DMS79 (cell line): ENCODE data around the gene WDFY1.

Experiments used
- DNase-seq: peaks from one replicate; lab custom pipeline; 2025; lab: John Stamatoyannopoulos, UW

Gene WDFY1

DNA sequence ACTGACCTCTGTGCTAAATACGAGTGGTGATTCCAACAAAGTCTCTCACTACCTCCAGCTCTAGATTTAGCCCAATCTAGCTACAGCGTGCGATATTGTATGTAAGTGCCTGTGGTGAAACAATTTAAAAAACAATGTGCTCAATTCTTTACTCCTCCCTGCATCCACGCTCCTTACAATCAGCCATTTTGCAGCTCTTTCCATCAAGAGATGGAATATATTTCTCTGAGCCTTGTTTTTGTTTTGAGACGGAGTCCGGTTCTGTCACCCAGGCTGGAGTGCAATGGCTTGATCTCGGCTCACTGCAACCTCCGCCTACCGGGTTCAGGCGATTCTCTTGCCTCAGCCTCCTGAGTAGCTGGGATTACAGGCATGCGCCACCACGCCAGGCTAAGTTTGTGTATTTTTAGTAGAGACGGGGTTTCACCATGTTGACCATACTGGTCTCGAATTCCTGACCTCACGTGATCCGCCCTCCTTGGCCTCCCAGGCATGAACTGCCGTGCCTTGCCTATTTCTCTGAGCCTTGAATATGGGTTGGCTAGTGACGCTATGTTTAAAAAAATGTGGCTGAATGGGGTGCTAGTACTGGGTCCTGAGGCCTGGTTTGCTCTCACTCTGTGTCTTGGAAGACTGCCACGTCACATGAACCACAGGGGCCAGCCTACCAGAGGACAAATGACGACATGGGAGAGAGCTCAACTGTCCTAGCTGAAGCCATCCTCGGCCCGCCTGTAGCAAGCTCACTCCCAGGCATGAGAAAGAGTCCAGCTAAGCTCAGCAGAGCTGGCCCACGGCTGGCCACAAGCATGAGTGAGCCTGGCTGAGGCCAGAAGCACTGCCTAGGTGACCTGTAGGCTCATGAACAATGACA is 14.8 kb downstream of the WDFY1 start:
- no peak for DNase-seq

DNA sequence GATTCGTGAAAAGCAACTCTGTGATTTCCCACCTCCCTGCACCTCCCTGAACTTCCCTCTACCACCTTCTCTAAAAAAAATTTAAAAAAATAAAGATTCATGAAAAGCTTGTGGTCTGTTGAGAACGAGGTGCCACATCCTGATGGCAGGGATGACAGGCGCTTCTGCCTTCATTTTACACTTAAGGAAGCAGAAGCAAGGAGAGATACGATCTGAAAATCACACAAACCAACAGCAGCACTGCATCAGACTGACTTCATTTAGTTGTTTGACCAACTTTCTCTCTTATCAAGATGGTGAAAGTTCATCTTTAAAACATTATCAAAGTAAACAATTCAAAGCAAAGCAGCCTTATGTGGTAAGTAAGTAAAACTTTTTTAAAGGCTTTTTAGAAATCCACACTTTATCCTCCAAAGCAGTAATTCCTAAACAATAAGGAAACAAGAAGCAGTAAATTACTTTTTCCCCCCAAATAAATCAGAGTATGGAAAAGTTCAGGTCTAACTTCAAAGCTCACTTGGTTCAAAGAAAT is 15.5 kb downstream of the WDFY1 start:
- DNase-seq = no peak

DNA sequence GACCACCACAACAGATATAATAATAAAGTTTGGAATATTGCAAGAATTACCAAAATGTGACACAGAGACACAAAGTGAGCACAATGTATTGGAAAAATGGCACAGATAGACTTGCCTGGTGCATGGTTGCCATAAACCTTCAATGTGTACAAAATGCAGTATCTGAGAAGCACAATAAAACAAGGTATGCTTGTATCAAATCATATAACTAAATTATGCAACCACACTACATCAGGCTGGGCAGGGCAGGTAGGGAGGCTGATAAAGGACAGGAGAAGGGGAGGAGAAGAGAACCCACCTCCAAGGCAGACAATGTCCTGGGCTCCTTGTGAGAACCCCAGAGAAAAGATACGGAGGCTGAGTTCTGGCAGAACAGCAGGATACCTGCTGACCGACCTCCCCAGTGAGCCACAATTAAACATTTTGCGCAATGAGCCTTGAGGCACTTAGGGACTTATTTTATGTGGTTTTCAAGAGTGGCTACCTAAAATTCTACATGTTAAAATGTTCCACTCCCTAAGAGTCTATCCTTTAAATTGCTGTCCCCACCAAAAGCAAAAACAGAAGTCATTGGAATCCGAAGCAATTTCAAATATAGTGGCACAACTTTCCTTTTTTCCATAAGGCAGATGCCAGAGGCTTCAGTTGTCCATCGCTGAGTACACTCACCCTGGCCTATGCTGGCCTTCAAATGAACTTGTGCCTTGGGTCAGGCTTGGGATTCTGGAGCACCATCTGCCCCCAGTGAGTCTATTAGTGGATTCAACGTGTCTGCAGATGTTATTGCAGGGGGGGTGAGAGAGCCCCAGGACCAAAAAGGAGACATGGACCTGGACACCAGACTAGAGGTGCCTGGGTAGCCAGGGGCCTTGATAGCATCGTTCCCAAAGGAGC is 16.8 kb downstream of the WDFY1 start:
- no peak for DNase-seq

DNA sequence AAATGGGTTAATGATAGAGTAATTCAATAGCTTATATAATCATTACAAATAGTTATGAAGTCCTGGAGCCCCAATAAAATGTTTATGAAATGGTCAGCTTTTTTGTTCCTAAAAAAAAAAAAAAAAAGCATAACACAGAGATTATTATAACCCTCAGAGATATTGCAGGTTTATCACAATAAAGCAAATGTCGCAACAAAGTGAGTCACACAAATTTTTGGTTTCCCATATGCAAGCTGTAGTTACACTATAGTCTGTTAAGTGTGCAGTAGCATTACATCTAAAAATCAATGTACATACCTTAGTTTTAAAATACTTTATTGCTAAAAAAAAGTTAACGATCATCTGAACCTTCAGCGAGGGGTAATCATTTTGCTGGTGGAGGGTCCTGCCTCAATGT is 20.0 kb downstream of the WDFY1 start:
- DNase-seq = no peak

DNA sequence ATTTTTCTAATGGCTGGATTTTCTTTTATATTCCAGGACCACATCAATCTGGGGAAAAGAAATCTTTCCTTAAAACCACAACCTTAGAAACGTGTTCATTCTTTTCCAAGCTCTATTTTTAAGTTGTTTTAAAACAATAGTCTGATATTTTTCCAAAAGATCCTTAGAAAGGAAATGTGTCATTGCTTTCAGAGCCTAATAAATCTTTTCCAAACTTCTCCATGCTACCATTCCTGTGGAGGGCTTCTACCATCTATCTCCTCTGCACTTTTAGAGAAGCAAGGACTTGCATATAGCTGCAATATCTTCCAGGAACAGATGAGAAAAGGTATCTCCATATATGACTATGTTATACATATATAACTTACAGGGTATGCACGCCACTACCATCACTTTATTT is 21.2 kb downstream of the WDFY1 start:
- no peak for DNase-seq

DNA sequence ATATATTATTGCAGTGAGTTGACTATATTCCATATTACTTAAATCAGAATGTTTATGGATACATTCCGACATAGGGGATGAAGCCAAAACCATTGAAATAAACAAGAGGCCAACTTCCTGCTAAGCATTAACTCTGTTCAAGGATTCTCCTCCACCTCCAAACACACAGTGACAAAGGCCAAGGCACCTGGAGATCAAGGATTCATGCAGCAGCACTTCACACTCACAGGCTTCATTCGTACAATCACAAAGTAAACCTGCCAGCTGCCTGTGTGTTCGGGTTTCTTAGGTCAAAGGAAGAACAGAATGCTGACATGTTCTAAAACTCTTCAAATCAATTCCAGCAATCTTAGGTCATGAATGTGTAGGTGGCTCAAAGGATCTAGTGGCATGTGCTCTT is 22.8 kb downstream of the WDFY1 start:
- no peak for DNase-seq

DNA sequence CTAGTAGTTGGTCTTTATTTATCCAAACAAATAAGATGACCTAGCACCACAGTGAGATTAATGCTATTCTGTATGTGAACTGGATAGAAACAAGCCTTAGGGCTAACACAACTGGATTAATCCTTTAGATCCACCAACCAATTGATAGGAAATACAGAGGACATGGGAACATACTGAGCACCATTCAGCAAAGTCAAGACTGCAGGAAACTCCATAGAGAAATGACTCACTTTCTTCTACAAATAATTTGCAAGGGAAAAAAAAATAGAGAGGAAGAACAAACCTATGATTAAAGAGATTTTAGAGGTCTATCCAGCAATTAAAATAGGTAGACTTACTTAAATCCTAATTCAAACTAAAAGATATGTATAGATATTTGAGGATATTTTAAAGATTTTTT is 23.9 kb downstream of the WDFY1 start:
- DNase-seq = no peak

DNA sequence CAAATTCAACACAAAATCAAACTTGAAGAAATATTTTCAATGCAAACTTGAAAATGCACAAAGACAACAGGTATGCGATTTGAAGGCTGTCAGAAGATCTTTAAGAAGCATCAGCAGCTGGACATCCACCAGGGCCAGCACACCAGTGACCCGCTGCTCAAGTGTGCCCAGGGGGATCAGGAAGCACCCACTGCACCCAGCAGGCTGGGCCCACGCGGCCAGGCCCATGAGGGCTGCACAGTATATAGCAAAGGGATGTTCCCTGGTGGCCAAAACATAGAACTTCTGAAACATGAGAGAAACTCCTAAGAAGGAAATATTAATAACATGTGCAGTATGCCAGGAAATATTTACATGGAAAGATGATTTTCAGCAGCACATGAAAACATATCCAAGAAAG is 25.0 kb downstream of the WDFY1 start:
- DNase-seq = no peak

DNA sequence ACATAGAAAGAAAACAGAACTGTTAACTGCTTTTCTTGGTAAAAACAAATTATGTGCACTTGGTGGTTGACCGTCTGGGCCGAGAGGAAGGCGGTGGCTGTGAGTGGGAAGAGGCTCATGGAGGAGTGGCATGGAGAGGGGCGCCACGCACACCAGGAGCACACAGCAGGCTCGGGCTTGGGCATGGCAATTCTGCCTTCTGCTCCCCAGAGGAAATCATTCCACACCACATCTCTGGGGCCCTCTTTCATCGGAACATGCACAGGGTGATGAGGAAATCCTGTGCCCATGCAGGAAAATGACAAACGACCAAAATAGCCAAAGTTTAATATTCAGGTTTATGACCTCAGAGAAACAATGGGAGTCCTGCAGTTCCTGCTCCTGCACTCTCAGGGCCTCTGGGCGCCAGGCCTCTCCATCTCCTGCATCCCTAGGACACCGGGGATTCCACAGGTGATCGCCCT is 26.4 kb downstream of the WDFY1 start:
- DNase-seq = no peak

DNA sequence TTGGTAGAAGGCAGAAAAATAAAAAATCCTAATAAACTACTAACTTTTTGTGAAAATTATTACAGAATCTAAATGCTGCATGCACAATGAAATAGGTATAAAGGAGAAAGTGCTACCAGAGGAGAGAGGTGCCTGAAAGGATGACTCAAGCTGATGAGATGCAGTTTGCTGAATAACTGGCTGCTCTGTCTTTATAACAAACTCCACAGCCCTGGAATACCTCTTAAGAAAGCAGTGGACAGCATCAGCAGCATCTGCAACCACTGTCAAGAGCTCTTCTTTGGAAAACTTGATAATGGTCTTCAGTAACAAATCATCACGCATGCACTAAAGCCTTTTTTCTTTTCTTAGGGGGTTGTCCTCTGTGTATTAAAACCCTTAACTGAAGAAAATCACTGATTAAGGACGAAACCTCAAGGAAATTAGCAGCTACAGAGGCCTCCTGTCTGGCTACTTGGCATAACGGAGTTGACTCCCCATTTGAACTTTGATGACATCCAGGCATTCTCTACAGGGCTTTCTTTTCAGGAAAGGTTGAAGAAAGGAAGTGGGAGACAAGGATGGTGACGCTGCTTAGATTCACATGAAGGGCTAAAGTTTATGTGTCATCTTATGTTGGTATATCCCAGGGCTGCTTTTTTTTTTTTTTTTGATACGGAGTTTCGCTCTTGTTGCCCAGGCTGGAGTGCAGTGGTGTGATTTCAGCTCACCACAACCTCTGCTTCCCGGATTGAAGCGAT is 28.8 kb downstream of the WDFY1 start:
- no peak for DNase-seq

DNA sequence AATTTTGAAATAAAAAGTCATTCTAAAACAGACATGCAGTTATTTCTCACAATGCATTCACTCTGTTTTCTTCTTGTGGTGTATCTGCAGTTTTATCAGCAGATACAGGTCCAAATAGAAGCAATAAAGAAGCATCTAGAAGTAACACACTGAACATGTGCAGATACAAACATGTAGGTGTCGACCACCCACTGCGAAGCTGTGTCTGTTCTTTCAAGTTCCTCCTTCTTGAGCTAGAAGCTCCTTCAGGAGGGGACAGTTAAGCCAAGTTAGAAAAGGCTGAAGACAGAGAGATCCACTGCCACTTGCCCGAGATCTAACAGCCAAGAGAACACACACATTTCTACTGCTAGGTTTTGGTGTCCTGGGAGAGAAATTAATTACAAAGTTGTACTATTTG is 30.1 kb downstream of the WDFY1 start:
- DNase-seq = no peak

DNA sequence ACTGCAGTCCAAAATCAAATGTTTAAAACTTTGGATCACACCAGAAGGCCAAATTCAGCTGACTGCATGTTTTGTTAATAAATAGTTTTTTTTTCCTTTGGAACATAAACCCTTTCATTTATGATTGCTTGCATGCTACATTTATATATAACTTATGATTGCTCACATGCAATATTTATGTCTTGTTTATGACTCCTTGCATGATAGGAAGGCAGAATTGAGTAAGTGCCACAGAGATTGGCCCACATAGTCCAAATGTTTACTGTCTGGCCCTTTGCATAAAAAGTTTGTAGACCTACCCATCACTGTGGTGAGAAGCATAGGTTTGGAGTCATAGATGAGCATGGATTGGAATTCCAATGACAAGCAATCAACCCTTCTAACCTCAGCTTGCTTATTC is 30.8 kb downstream of the WDFY1 start:
- no peak for DNase-seq

DNA sequence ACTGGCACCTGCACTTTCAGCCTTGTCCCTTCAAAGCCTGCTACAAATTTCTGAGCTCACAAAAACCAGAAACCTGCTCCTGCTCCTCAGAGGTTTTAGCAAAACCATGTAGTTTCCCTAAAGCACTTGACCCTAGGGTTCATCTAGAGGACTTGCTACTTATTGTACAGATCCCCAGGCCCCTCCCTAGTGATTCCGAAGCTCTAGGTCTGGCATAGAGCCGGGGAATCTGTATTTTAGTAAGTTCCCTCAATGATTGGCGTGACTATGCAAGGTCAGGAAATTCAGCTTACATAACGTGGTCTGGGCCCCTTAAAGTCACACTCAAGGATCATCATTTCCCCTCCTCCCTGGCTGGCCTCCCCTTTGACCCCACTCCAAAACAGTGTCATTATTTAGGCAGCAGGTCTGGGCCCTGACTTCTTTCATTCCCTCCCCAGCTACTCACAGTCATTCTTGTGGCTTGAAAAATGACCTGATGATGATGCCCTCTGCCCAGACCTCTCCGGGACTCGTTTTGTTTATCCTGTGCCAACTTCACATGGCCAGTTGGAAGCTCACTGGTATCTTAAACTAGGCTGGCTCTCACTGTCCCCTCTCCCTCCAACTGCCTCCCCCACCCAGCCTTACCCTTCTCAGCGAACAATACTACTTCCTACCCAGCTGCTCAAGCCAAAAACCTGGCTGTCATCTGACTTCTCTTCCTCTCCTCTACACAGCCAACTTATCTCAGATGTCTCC is 36.0 kb downstream of the WDFY1 start:
- no peak for DNase-seq

DNA sequence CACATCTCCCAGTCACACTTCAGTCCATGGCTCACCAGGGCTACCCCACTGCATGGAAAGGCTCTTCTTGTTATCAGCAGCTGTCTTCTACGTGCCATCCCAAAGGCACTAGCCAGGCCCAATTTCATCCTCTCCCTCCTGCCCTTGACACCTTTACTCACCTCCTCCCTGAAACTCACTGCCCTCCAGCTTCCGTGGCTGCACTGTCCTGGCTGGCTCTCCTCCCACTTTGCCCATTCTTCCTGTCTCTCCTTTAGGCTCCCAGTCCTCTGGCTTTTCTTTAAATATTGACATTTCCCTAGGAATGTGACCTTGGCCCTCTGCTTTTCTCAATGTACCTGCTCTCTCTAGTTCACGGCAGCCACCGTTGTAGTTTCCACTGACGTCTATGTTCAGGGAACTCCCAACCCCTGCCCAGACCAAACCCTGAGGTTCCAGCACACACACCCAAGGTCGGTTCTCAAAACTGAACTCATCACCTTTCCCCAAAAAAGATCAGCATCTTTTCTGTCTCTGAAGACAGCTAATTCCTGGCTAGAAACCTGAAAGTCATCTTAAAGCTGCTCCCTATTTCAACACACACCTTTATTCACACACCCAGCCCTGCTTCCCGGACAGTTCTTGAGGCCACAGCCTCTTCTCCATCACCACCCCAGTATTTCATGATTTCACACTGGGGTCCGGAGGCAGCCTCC is 36.7 kb downstream of the WDFY1 start:
- no peak for DNase-seq

DNA sequence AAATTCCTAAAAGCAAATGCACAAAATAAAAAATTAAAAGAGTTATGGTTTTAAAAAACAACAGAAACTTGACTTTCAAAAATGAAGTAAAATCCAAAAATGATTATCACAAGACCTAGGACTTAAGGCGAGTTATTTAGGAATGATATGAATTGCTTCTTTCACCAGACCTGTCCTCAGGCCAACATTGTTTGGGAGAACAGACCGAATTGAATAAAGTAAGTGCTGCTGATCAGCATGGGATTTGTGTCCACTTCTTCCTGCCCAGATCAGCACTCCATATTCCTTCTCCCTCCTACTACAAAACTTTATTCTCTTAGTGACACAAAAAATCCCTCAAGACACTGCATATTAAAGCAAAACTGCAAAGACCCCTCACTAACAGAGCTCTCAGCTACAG is 39.1 kb downstream of the WDFY1 start:
- DNase-seq = no peak

DNA sequence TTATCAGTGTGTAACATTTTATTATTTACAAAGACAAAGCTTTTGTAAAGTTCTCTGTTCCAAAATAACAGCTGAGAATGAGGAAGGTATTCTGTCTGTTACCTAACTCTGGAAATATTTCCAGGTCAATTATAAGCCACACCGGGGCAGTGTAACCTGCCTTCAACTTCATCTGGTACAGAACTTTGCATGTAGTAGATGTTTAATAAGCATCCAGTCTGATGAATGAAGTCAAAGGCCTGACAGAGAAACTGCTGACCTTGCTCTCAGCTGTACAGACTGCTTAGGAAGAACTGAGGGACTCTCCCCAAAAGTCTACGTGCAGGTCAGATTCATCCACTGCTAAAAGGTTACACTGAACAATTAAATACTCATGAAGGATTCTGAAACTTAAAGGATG is 43.3 kb downstream of the WDFY1 start:
- DNase-seq = no peak

DNA sequence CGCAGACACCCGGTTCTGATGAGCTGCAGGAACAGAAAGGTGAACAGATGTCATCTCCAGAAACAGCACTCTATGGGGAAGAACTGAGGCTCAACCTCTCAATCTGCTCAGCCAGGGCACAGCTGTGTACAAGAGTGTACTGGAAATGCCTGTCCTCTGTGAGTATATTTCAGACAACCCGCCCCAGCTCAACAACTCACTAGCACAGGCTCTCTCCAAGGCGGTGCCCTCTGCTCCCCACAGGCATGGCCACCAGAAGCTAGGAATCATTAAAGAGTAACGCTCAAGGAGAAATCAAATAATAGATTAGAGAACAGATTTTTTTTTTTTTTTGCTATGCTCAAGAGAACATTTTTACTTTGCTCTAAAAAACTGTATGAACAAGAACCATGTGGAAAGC is 43.8 kb downstream of the WDFY1 start:
- DNase-seq = no peak

DNA sequence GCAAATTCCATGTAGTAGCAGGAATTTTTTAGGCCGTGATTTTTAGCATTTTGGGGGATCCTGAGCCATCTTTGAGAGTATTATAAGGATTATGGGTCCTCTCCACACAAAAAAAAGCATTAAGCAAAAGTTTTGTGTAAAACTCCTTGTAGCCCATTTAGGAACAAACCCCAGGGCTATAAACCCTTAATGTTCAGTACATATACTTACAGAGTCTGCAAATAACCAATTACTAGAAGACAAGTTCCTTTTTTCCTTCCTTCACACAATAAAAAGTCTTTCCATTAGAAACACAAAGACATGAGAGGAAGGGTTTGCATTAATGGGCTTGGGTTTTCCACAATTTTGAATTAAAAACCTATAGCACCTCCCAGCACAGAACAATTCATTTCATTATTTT is 44.6 kb downstream of the WDFY1 start:
- no peak for DNase-seq

DNA sequence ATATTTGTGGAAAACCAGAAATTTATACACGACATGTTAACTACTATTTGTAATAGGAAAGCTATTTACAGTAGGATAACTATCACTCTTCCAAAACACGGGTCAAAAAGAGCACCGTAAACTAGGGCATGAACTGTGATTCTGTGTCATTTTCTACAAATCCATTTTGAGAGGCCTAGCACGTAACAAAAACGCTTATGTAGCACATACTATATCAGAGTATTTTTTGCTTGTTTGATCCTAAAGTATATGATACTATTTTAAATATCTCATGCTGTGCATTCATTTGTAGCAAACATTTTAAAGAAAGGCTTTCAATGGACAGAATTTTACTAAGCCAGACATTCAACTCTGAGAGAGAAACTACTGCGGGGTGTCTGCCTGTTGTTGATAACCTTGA is 45.1 kb downstream of the WDFY1 start:
- no peak for DNase-seq

DNA sequence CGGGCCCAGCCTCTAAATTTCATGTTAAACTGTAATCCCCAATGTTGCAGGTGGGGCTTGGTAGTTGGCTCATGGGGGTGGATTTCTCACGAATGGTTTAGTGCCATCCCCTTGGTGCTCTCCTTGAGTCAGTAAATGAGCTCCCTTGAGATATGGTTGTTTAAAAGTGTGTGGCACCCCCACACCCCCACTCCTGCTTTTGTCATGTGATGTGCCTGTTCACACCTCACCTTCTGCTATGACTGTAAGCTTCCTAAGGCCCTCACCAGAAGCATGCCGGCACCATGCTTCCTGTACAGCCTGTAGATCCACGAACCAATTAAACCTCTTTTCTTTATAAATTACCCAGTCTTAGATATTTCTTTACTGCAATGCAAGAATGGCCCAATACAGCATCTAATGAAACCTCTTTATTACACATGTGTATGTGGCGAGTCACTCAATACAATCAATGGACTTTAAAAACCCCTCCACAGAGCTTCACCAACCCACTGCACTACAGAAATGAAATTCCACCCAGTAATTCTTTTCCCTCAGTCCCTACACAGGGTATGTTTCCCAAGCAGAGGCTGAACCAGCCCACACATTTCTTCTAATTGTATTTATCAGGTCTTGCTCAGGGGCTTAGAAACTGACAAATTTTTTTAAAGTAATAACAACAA is 47.3 kb downstream of the WDFY1 start:
- DNase-seq = no peak
